H1 (cell line): Measurements from ENCODE around the gene PTGER3. TPM values are rescaled to one million over a fixed set of nuclear protein-coding genes. Genes with fewer than 3 reads are reported as not detected.

Experiments used
- CTCF ChIA-PET: fragments of 300-600 bp; sonication (Branson Sonifier 250); formaldehyde crosslinking; loops from one replicate; lab custom pipeline; 2021; ENCODE audit not compliant: partially characterized antibody; lab: Charles Lee
- POLR2A ChIA-PET: fragments of 300-600 bp; sonication (Branson Sonifier 250); formaldehyde crosslinking; loops from one replicate; lab custom pipeline; 2021; ENCODE audit warnings: inconsistent platforms; ENCODE audit not compliant: partially characterized antibody; lab: Charles Lee
- DNase-seq, 2 experiments: peaks; one replicate each; pipeline versions ENCODE4 v3.0.0 to v3.0.0-alpha.2; 2010 to 2022; ENCODE audit warnings: low spot score in 2 of 2, low read depth in 1 of 2, mixed read lengths in 1 of 2
- FAIRE-seq: peaks from 2 replicates; lab custom pipeline; 2011; peaks lifted over from hg19 to GRCh38; lab: Jason Lieb, UNC
- H2AFZ ChIP-seq: 2 replicates; pipeline ENCODE4 v1.8.1; 2012; ENCODE audit warnings: low read length, inconsistent platforms
- H2AK5ac ChIP-seq: 2 replicates; pipeline ENCODE4 v1.6.1; 2013; ENCODE audit warnings: low read depth, low read length
- H2BK120ac ChIP-seq: replicated peaks from 2 replicates; pipeline ENCODE3; 2013; ENCODE audit warnings: low read depth, low read length, inconsistent platforms
- H2BK12ac ChIP-seq: 2 replicates; pipeline ENCODE4 v1.6.1; 2013; ENCODE audit warnings: low read depth, low read length
- H2BK15ac ChIP-seq: 2 replicates; pipeline ENCODE4 v1.6.1; 2013; ENCODE audit warnings: low read length
- H2BK20ac ChIP-seq: 2 replicates; pipeline ENCODE4 v1.6.1; 2013; ENCODE audit warnings: low read length
- H2BK5ac ChIP-seq: 2 replicates; pipeline ENCODE4 v1.6.1; 2013; ENCODE audit warnings: low read depth, low read length
- H3K14ac ChIP-seq: 2 replicates; pipeline ENCODE4 v1.6.1; 2013; ENCODE audit warnings: inconsistent platforms; ENCODE audit not compliant: insufficient read length
- H3K18ac ChIP-seq: 2 replicates; pipeline ENCODE4 v1.6.1; 2013; ENCODE audit warnings: low read length; ENCODE audit errors: extremely low read depth
- H3K23ac ChIP-seq: 2 replicates; pipeline ENCODE4 v1.6.1; 2013; ENCODE audit warnings: inconsistent platforms; ENCODE audit not compliant: insufficient read length
- H3K23me2 ChIP-seq: 2 replicates; pipeline ENCODE4 v1.6.1; 2013; ENCODE audit warnings: low read depth, low read length
- H3K27ac ChIP-seq: 2 replicates; pipeline ENCODE4 v1.6.1; 2011; ENCODE audit warnings: low read depth, low read length, inconsistent platforms
- H3K27me3 ChIP-seq, 4 experiments: replicated peaks in 1 of 4; 1 replicate in 1 of 4; 2 replicates in 3 of 4; pipeline versions ENCODE4 v1.6.1 to v1.8.1; 2011 to 2013; ENCODE audit warnings: low read length in 3 of 4, mild to moderate bottlenecking in 3 of 4, inconsistent platforms in 2 of 4, mixed read lengths in 2 of 4, moderate library complexity in 1 of 4; ENCODE audit not compliant: control insufficient read depth in 3 of 4, insufficient read depth in 3 of 4; ENCODE audit errors: extremely low read depth in 1 of 4
- H3K36me3 ChIP-seq, 4 experiments: 2 replicates each; pipeline versions ENCODE4 v1.6.1 to v1.8.1; 2011 to 2013; ENCODE audit warnings: mild to moderate bottlenecking in 4 of 4, low read length in 3 of 4, moderate library complexity in 2 of 4, control low read depth in 1 of 4, inconsistent platforms in 1 of 4; ENCODE audit not compliant: insufficient read depth in 4 of 4, control insufficient read depth in 2 of 4
- H3K4ac ChIP-seq: replicated peaks from 2 replicates; pipeline ENCODE3; 2013; ENCODE audit warnings: low read length, low read depth, mixed read lengths, inconsistent platforms; ENCODE audit not compliant: insufficient read length
- H3K4me1 ChIP-seq, 4 experiments: replicated peaks in 1 of 4; 1 replicate in 1 of 4; 2 replicates in 3 of 4; pipeline versions ENCODE4 v1.6.1 to v1.8.1; 2011 to 2013; ENCODE audit warnings: low read length in 3 of 4, inconsistent platforms in 2 of 4, mixed read lengths in 1 of 4; ENCODE audit not compliant: insufficient read depth in 4 of 4, control insufficient read depth in 3 of 4
- H3K4me2 ChIP-seq, 2 experiments: 2 replicates each; pipeline versions ENCODE4 v1.6.1 to v1.8.1; 2011 to 2013; ENCODE audit warnings: low read depth in 2 of 2, low read length in 2 of 2, control low read depth in 1 of 2, inconsistent platforms in 1 of 2, mild to moderate bottlenecking in 1 of 2; ENCODE audit not compliant: insufficient read depth in 1 of 2
- H3K4me3 ChIP-seq, 4 experiments: fragments of 200-600, 300-600 bp in 1 of 4; sonication (generic), shearing (Covaris generic), sonication (Bioruptor Twin) in 1 of 4; 2 replicates each; pipeline versions ENCODE4 v1.5.1 to v1.8.1; 2011 to 2016; ENCODE audit warnings: low read length in 4 of 4, low read depth in 3 of 4, control low read depth in 2 of 4, inconsistent platforms in 2 of 4, mild to moderate bottlenecking in 2 of 4, mixed read lengths in 1 of 4, moderate library complexity in 1 of 4; ENCODE audit not compliant: insufficient read depth in 2 of 4; ENCODE audit errors: extremely low read depth in 1 of 4
- H3K56ac ChIP-seq: replicated peaks from 2 replicates; pipeline ENCODE3; 2013; ENCODE audit warnings: low read depth, mild to moderate bottlenecking, mixed read lengths, low read length, inconsistent platforms; ENCODE audit not compliant: insufficient read length
- H3K79me1 ChIP-seq: 2 replicates; pipeline ENCODE4 v1.6.1; 2013; ENCODE audit warnings: low read depth, low read length, control low read depth
- H3K79me2 ChIP-seq, 2 experiments: 2 replicates each; pipeline versions ENCODE4 v1.6.1 to v1.8.1; 2012 to 2013; ENCODE audit warnings: low read length in 2 of 2, mild to moderate bottlenecking in 2 of 2, inconsistent platforms in 1 of 2; ENCODE audit not compliant: insufficient read depth in 2 of 2, control insufficient read depth in 1 of 2
- H3K9ac ChIP-seq, 4 experiments: replicated peaks in 1 of 4; 1 replicate in 1 of 4; 2 replicates in 3 of 4; pipeline versions ENCODE4 v1.6.1 to v1.8.1; 2011 to 2013; ENCODE audit warnings: low read depth in 3 of 4, low read length in 3 of 4, control low read depth in 2 of 4, mild to moderate bottlenecking in 2 of 4, moderate library complexity in 2 of 4, inconsistent platforms in 1 of 4; ENCODE audit errors: extremely low read depth in 1 of 4
- H3K9me3 ChIP-seq, 2 experiments: 2 replicates each; pipeline versions ENCODE4 v1.6.1 to v1.8.1; 2012 to 2013; ENCODE audit warnings: mild to moderate bottlenecking in 2 of 2, moderate library complexity in 2 of 2, control low read depth in 1 of 2, inconsistent platforms in 1 of 2, low read depth in 1 of 2, low read length in 1 of 2, mixed read lengths in 1 of 2; ENCODE audit not compliant: insufficient read depth in 2 of 2
- H4K20me1 ChIP-seq, 2 experiments: replicated peaks in 1 of 2; 2 replicates each; pipeline versions ENCODE3 to v1.8.1; 2011 to 2013; ENCODE audit warnings: inconsistent platforms in 2 of 2, low read length in 2 of 2, mild to moderate bottlenecking in 1 of 2; ENCODE audit not compliant: insufficient read depth in 2 of 2, control insufficient read depth in 1 of 2
- H4K5ac ChIP-seq: 2 replicates; pipeline ENCODE4 v1.6.1; 2013; ENCODE audit warnings: low read length, low read depth, mixed read lengths, inconsistent platforms; ENCODE audit not compliant: insufficient read length
- H4K8ac ChIP-seq: 2 replicates; pipeline ENCODE4 v1.8.0; 2013; ENCODE audit warnings: mild to moderate bottlenecking, moderate library complexity, low read length, inconsistent platforms; ENCODE audit not compliant: insufficient read depth; ENCODE audit errors: extremely low read depth
- H4K91ac ChIP-seq: replicated peaks from 2 replicates; pipeline ENCODE3; 2013; ENCODE audit warnings: low read length, mixed read lengths, inconsistent platforms; ENCODE audit not compliant: insufficient read length
- BCL11A ChIP-seq, 2 experiments: IDR thresholded peaks; one replicate each; pipeline ENCODE4 v1.6.1; 2011; ENCODE audit warnings: low read depth in 2 of 2, low read length in 2 of 2, mild to moderate bottlenecking in 2 of 2
- BRCA1 ChIP-seq: IDR thresholded peaks from 2 replicates; pipeline ENCODE4 v1.6.1; 2012; ENCODE audit warnings: low read depth, low read length, improper control_type of control experiment
- CEBPB ChIP-seq: IDR thresholded peaks from 2 replicates; pipeline ENCODE4 v1.6.1; 2012; ENCODE audit warnings: low read depth, low read length
- CHD1 ChIP-seq: IDR thresholded peaks from 2 replicates; pipeline ENCODE4 v1.6.1; 2012; ENCODE audit warnings: low read depth, low read length, improper control_type of control experiment
- CREB1 ChIP-seq: IDR thresholded peaks from 2 replicates; pipeline ENCODE4 v1.6.1; 2012; ENCODE audit warnings: inconsistent platforms
- EGR1 ChIP-seq: IDR thresholded peaks from 2 replicates; pipeline ENCODE4 v1.6.1; 2011; ENCODE audit warnings: low read depth, low read length, borderline replicate concordance
- FOSL1 ChIP-seq: IDR thresholded peaks from 2 replicates; pipeline ENCODE4 v1.6.1; 2011; ENCODE audit warnings: mild to moderate bottlenecking, low read depth, low read length, moderate library complexity; ENCODE audit not compliant: insufficient read depth
- HDAC2 ChIP-seq, 2 experiments: fragments of 300-600 bp in 1 of 2; sonication (generic) in 1 of 2; IDR thresholded peaks; 2 replicates each; pipeline ENCODE4 v1.6.1; 2011 to 2012; ENCODE audit warnings: low read depth in 2 of 2, low read length in 2 of 2, mild to moderate bottlenecking in 2 of 2, moderate library complexity in 2 of 2, borderline replicate concordance in 1 of 2, inconsistent platforms in 1 of 2
- MAX ChIP-seq: IDR thresholded peaks from 2 replicates; pipeline ENCODE4 v1.6.1; 2012; ENCODE audit warnings: inconsistent platforms
- NRF1 ChIP-seq: IDR thresholded peaks from 2 replicates; pipeline ENCODE4 v1.6.1; 2011; ENCODE audit warnings: mild to moderate bottlenecking, low read depth, low read length, improper control_type of control experiment
- POU5F1 ChIP-seq: IDR thresholded peaks from 2 replicates; pipeline ENCODE4 v1.6.1; 2011; ENCODE audit warnings: low read depth, mild to moderate bottlenecking, low read length, moderate library complexity
- SAP30 ChIP-seq: fragments of 300-600 bp; sonication (generic); IDR thresholded peaks from 2 replicates; pipeline ENCODE4 v1.7.1; 2012; ENCODE audit warnings: low read length, moderate library complexity, mild to moderate bottlenecking, inconsistent platforms; ENCODE audit not compliant: insufficient read depth, insufficient replicate concordance
- SIN3A ChIP-seq, 2 experiments: IDR thresholded peaks in 1 of 2; conservative IDR thresholded peaks in 1 of 2; 2 replicates each; pipeline ENCODE4 v1.6.1; 2011 to 2012; ENCODE audit warnings: low read length in 2 of 2, improper control_type of control experiment in 1 of 2, low read depth in 1 of 2, mild to moderate bottlenecking in 1 of 2
- SP2 ChIP-seq: IDR thresholded peaks from 2 replicates; pipeline ENCODE4 v1.6.1; 2012; ENCODE audit warnings: mild to moderate bottlenecking, low read length, inconsistent platforms
- SUZ12 ChIP-seq: fragments of 200-600 bp; sonication (generic); IDR thresholded peaks from 2 replicates; pipeline ENCODE4 v1.6.1; 2012; ENCODE audit warnings: mild to moderate bottlenecking, inconsistent platforms, low read length, moderate library complexity, mixed read lengths
- WGBS, 2 experiments: shearing (Covaris generic) in 1 of 2; methylation state at CpG; one replicate each; pipeline versions ENCODE4 v1.1.6 to v1.1.7; 2013 to 2015; ENCODE audit warnings: low lambda C conversion rate in 2 of 2, mixed read lengths in 2 of 2, inconsistent platforms in 1 of 2, low coverage in 1 of 2, missing lambda C conversion rate in 1 of 2; ENCODE audit not compliant: insufficient replicate concordance in 2 of 2, insufficient coverage in 1 of 2, insufficient read length in 1 of 2; ENCODE audit errors: extremely low coverage in 1 of 2, missing lambda C conversion rate in 1 of 2; 5-methylcytosine and 5-hydroxymethylcytosine counted together
- polyA plus RNA-seq, 7 experiments: library from polyadenylated mRNA; depleted of rRNA in 3 of 7; stranded (reverse) in 5 of 7; unstranded in 2 of 7; fragments of >200 nt in 5 of 7; fragments of 200-250 nt in 2 of 7; gene quantifications; 1 replicate in 5 of 7; 2 replicates in 1 of 7; 4 replicates in 1 of 7; pipeline versions ENCODE4 v1.2.1 to v1.2.3, GENCODE V29; 2011 to 2013; ENCODE audit warnings: missing spikeins in 2 of 7, mixed read lengths in 2 of 7
- total RNA-seq: library from RNA; stranded (reverse); fragmentation: NEBNext Ultra II Directional; extraction: Animal tissue kit (Norgen Biotek cat#: 25700); gene quantifications from 2 replicates; pipeline ENCODE4 v1.2.1, GENCODE V29; 2021

The PTGER3 gene
- total and polyA plus RNA-seq, 2 of the 8 experiments (the other 6 are each of a cell fraction or from before 2014, with no cell fraction given), result 0.38 to 0.82 TPM

- FAIRE-seq, result no peak
- no peak overlapping the region for H3K14ac ChIP-seq
- TF ChIP-seq SP2 (no peak), MAX (no peak), BCL11A (IDR thresholded peaks at IDR 0.05; ENCODE audit: low read depth in 2 of 2, low read length in 2 of 2) (no peak), CREB1 (no peak), EGR1 (no peak), SUZ12 (no peak), NRF1 (no peak), CHD1 (no peak), HDAC2 (IDR thresholded peaks at IDR 0.05; ENCODE audit: borderline replicate concordance in 1 of 2, low read depth in 2 of 2, low read length in 2 of 2) (no peak), SIN3A (conservative IDR thresholded peaks at IDR 0.05 in 1 of 2, IDR thresholded peaks at IDR 0.05 in 1 of 2; ENCODE audit: low read depth in 1 of 2, low read length in 2 of 2) (no peak), CEBPB (no peak), FOSL1 (no peak), SAP30 (no peak), BRCA1 (no peak), POU5F1 (no peak)
Measured at GRCh38 chr1:70987497-70987896, 60.1 kb downstream of the PTGER3 start.

More at GRCh38 chr1:70987497-70987896, 60.1 kb downstream of the PTGER3 start:
- Histone ChIP-seq H3K23ac (no peak overlapping the region), H3K36me3 (no peaks in the 10 kb centered on the region), H3K79me2 (no peaks in the 10 kb centered on the region), H3K27me3 (no peaks in the 10 kb centered on the region), H3K23me2 (no peaks in the 10 kb centered on the region), H4K8ac (no peak overlapping the region), H2BK15ac (no peak overlapping the region), H3K4me3 (no peak overlapping the region), H2BK12ac (no peak overlapping the region), H2AK5ac (no peak overlapping the region), H3K56ac (no peak overlapping the region), H3K9me3 (no peaks in the 10 kb centered on the region), H3K79me1 (no peaks in the 10 kb centered on the region), H3K18ac (no peak overlapping the region), H3K4ac (no peak overlapping the region), H2BK120ac (no peak overlapping the region), H2BK20ac (no peak overlapping the region), H3K27ac (no peak overlapping the region), H4K91ac (no peak overlapping the region), H2AFZ (no peak overlapping the region), H3K4me1 (no peaks in the 10 kb centered on the region), H4K20me1 (no peaks in the 10 kb centered on the region), H3K4me2 (no peak overlapping the region), H3K9ac (no peak overlapping the region), H2BK5ac (no peak overlapping the region), H4K5ac (no peak overlapping the region)
- POLR2A ChIA-PET, result no interaction called here
- CTCF ChIA-PET, result interaction anchor here (1.4 kb wide), 1 partner anchor 17 kb away, joined by 3 read pairs; no protein-coding TSS in a partner anchor
- WGBS, 2 experiments, result 88% methylated on average over 2 of the region's 2 CpGs; no CpG with 5 or more reads in 1 of the 2 experiments
- DNase-seq, result no peak
